GM19238 (cell line): ENCODE measurements around the gene PYHIN1.

Experiments
- DNase-seq: peaks from one replicate; pipeline ENCODE4 v3.0.0; 2011; ENCODE audit warnings: low spot score; ENCODE audit not compliant: insufficient read length

Gene PYHIN1

GRCh38 chr1:158931055-158931737 is at the start of gene PYHIN1:
Gene PYHIN1, plus strand, starts transcription at chr1:158931552. Its CDS starts 5,359 bp downstream, at chr1:158936911.
- no peak for DNase-seq

GRCh38 chr1:158893654-158894053 is 37.7 kb upstream of the PYHIN1 start:
- DNase-seq, result no peak

- DNase-seq, result no peak
Observed at GRCh38 chr1:158898722-158899121, 32.6 kb upstream of the PYHIN1 start.

- no peak for DNase-seq
Observed at GRCh38 chr1:158901623-158902022, 29.7 kb upstream of the PYHIN1 start.

DNA sequence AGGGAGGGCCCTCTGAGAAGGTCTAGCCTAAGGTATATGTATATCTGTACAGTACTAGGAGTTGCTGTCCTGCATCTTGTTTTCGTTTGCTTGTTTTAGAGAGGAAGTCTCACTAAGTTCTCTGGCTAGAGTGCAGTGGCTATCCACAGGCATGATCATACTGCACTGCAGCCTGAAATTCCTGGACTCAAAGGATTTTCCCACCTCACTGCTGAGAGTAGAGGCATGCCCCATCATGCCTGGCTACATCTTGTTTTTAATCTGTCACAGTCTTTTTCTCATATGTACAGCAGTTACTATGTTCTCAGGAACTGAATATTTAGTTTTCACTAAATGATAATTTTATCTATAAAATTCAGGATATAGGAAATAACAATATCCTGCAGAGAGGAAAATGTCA is 15.3 kb upstream of the PYHIN1 start:
- DNase-seq, result no peak

GRCh38 chr1:158924677-158925076 is 6.7 kb upstream of the PYHIN1 start:
- no peak for DNase-seq

DNA sequence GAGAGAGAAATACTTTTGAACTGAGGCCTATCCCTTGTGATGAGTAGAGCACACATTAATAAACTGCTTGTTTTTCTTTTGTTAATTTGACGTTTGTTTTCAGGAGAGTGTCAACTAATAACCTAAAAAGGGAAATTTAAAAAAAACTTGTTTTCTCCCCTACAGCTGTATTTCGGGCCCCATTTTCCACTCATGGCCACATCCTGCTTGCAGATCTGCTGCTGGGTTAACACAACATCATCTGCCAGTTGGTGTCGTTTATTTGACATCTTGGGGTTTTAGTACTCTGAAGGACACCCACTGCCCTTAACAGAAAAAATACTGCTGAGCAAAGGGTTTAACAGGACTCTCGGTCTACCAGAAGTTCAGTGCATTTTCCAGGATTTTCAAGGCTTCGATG is 848 bp upstream of the PYHIN1 start:
- DNase-seq, result no peak

DNA sequence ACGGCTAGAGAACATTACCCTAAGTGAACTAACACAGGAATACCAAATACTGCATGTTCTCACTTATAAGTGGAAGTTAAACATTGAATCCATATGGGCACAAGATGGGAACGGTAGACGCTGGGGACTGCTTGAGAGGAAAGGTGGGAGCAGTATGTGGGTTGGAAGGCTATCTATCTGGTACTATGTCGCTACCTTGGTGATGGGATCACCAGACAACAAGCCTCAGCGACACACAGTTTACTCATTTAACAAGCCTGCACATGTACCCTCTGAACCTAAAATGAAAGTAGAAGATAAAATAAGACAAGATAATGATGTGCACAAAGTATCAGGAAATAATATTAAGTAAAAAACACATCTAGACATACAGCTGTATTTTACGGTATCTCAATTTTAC is 819 bp downstream of the PYHIN1 start:
- no peak for DNase-seq

DNA sequence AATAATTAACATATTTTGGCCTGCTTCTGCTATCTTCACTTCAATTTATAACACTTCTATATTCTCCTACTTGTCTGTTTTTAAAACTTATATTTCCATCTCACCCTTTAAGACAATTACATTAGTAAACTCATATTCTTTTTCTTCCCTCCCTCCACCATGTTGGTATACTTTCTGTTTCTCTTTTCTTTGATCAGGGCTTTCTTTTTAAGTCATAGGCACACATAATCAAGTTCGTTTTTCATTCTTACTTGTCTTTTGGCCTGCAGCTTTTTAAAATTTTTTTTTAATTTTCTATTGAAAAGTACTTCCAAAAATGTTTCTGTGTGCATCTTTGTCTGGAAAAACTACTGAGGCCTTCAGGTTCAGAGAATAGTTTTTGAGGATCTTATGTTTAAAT is 2.3 kb downstream of the PYHIN1 start:
- no peak for DNase-seq

GRCh38 chr1:158939180-158939579 is 7.8 kb downstream of the PYHIN1 start:
- DNase-seq, result no peak

GRCh38 chr1:158941317-158941716 is 10.0 kb downstream of the PYHIN1 start:
- DNase-seq, result no peak

DNA sequence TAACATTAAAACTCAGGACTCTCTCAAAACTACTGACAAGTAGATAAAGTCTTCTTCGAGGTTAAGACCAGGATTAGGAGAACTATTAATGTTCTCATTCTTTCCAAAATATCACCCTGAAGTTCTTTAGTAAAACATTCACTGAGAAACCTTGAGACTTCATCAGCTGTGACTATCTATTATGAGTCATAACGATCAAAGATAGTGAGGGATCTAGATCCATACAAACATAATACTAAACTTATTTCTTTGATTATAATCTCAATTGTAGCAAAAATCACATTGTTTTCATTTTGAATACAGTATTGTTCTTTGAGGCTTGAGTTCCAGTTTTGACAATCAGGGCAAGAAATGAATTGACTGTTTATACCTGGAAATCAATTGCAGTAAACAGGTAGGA is 11.1 kb downstream of the PYHIN1 start:
- DNase-seq, result no peak

GRCh38 chr1:158943059-158943458 is 11.7 kb downstream of the PYHIN1 start:
- DNase-seq, result no peak

DNA sequence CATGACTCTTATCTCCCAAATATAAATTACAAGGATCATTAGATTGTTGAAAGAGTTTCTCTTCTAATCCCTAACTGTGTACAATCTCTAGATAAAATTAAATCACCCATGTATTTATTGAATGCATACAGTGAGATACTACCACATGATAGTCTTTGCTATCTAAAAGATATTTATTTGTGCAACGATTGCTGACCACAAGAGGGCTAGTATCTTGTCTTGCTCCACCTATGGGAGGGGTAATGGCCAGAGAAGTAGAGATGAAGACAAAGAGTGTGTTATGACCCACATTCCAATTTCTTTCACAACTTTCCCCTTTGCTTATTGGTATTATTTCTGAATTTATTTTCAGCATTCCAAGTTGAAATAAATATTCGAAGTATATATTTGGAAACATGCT is 13.7 kb downstream of the PYHIN1 start:
- no peak for DNase-seq

GRCh38 chr1:158946785-158947184 is 15.4 kb downstream of the PYHIN1 start:
- no peak for DNase-seq

DNA sequence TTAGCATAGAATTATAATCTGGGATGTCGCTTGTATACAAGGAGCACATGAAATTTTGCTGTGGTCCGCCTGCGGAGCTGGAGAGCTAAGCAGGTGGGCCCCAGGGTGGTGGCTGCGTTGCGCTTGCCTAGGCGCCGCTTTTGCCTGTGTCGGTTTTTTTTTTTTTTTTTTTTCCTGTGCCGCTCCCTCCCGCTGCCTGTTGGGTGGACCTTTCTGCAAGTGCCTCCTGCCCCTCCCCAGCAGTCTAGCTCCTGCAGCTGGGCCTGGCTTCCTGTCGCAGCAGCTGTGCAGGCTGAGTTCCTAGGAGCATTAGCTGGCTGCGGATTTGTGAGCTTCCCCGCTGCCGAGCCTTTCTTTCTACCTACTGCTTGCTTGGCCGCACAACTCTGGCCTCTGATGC is 20.6 kb downstream of the PYHIN1 start:
- peak; percentile 5 for DNase-seq

GRCh38 chr1:158952416-158952815 is 21.1 kb downstream of the PYHIN1 start:
- DNase-seq, result no peak

GRCh38 chr1:158961178-158961577 is 29.8 kb downstream of the PYHIN1 start:
- no peak for DNase-seq

DNA sequence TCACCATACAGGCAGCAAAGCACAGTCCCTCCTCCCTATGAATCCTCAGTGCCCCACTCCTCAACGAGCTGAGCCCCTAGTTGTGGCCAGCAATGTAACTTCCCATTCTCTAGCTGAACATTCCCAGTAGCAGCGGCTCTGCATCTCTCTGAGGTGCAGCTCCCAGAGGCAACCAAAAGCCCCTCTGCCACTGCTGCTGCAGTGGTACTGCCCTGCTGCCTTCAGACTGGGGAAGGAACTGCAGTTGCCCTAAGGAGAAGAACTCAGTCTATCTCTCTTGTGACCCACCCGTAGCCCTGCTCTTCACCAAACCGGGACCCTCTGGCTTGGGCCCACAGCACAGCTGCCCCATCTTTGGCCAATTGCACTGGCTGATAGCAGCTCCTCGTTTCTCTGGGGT is 31.6 kb downstream of the PYHIN1 start:
- no peak for DNase-seq

GRCh38 chr1:158969166-158969565 is 37.8 kb downstream of the PYHIN1 start:
- DNase-seq, result no peak

DNA sequence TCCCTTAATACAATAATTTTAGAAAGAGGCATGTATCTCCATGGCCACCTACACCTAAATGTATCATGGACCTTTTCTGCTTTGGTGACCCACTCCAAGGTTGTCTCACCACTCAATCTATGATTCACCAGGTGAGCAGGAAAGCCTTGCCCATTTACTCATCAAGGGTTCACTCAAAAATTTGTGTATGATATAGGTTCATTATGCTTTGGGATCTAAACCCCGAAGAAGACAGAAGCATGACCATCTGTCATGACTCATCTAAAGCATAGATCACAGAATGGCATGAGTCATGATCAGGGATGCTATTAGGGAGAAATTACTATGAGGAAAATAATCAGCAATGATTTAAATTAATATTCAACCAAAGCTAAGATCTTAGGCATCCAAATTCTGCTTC is 38.5 kb downstream of the PYHIN1 start:
- DNase-seq, result no peak

DNA sequence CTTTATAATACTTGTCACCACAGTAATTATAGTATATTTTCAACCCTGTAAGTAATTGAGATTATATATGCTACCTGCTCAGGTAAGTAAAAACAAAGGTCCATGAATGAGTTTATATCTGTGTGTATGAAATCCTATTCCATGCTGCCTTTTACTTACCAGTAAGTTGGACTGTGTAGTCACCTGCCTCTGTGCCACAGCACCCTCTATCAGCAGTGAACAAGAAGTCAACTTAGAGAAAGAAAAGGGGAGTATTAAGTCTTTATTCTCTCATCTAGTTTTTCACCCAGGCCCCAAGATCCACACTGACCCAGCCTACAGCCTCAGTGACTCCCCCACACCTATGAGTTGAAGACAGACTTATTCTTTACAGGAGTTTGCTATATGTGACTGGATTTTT is 41.5 kb downstream of the PYHIN1 start:
- DNase-seq, result no peak

DNA sequence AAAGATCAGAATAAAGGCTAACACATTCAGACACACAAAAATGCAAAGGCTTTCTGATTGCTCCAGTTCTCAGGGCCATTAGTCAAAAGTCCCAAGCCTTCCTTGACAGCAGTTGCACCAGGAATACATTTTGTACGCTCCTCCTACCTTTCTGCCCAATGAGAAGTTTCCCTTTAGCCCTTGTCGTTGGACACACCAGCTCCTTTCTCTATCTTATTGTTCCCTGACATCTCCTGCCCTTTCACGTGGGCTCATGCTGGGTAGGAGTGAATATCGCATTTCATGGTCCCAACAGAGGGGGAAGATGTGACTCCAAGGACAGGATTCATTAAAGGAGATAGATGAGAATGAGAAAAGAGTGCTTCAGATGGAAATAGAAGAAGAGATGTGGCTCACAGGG is 44.9 kb downstream of the PYHIN1 start:
- DNase-seq, result no peak

DNA sequence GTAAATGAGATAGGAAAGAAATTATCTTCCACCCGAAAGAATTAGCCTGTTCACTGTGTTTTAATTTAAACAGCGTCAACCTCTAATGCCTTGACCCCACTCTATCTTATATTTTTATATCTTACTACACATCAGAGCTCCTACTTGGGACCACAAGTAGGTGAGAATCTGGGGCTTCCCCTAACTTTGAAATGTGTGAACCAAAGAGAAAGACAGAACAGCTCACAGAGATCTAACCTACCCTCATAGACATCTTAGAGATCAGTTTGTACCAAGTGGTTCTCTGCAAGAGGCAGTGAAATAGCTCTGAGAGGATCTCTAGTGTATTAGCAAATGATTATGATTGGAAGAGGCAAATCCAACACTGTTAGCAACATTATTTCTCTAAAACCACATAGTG is 47.4 kb downstream of the PYHIN1 start:
- no peak for DNase-seq
